Endodermal cell (in vitro differentiated cells): ENCODE measurements around the gene KRT6B. TPM values are rescaled to one million over a fixed set of nuclear protein-coding genes. Genes with fewer than 3 reads are reported as not detected.
"Not testable (repeated sequence)": the region's sequence is repeated elsewhere in the genome, so short reads cannot be mapped to it uniquely, and the experiment has no call there.

ENCODE experiments used
- DNase-seq: peaks from one replicate; pipeline ENCODE4 v3.0.0-alpha.2; 2017
- H3K27ac ChIP-seq: 2 replicates; pipeline ENCODE4 v1.5.1; 2013; ENCODE audit warnings: mild to moderate bottlenecking, low read depth, low read length, moderate library complexity
- H3K27me3 ChIP-seq: 2 replicates; pipeline ENCODE4 v1.6.1; 2013; ENCODE audit warnings: mild to moderate bottlenecking, low read length, moderate library complexity; ENCODE audit not compliant: insufficient read depth, control insufficient read depth, poor library complexity, severe bottlenecking
- H3K36me3 ChIP-seq: 2 replicates; pipeline ENCODE4 v1.7.0; 2013; ENCODE audit warnings: mild to moderate bottlenecking, low read length, moderate library complexity; ENCODE audit not compliant: control insufficient read depth, insufficient read depth
- H3K4me1 ChIP-seq: one replicate; pipeline ENCODE4 v1.7.0; 2013; ENCODE audit warnings: low read length; ENCODE audit not compliant: control insufficient read depth, insufficient read depth
- H3K4me3 ChIP-seq: 2 replicates; pipeline ENCODE4 v1.5.1; 2013; ENCODE audit warnings: mild to moderate bottlenecking, low read length, moderate library complexity
- H3K9ac ChIP-seq: 2 replicates; pipeline ENCODE4 v1.6.1; 2013; ENCODE audit warnings: mild to moderate bottlenecking, low read length, moderate library complexity; ENCODE audit not compliant: poor library complexity, severe bottlenecking; ENCODE audit errors: extremely low read depth
- H3K9me3 ChIP-seq: 2 replicates; pipeline ENCODE4 v1.6.1; 2013; ENCODE audit warnings: mild to moderate bottlenecking, low read length, moderate library complexity; ENCODE audit not compliant: control insufficient read depth
- H3K27ac Mint-ChIP-seq: 2 replicates; pipeline ENCODE4 v1.8.0; 2020; ENCODE audit warnings: mixed read lengths
- H3K27me3 Mint-ChIP-seq: 2 replicates; pipeline ENCODE4 v1.8.0; 2021; ENCODE audit warnings: mild to moderate bottlenecking, mixed read lengths; ENCODE audit not compliant: insufficient read depth
- H3K36me3 Mint-ChIP-seq: 2 replicates; pipeline ENCODE4 v1.8.0; 2020; ENCODE audit warnings: low read depth, mixed read lengths
- H3K4me1 Mint-ChIP-seq: 2 replicates; pipeline ENCODE4 v1.8.0; 2020; ENCODE audit warnings: mixed read lengths
- H3K4me3 Mint-ChIP-seq: 2 replicates; pipeline ENCODE4 v1.8.0; 2020; ENCODE audit warnings: mild to moderate bottlenecking, moderate library complexity, mixed read lengths
- H3K9me3 Mint-ChIP-seq: 2 replicates; pipeline ENCODE4 v1.8.0; 2020; ENCODE audit warnings: mild to moderate bottlenecking, mixed read lengths
- WGBS, 2 experiments: methylation state at CpG; one replicate each; pipeline versions ENCODE4 v1.1.5 to v1.1.7; 2013; ENCODE audit warnings: missing lambda C conversion rate in 2 of 2, mixed read lengths in 1 of 2; ENCODE audit not compliant: insufficient coverage in 1 of 2, insufficient read length in 1 of 2; 5-methylcytosine and 5-hydroxymethylcytosine counted together
- total RNA-seq, 2 donors: library from RNA; stranded (reverse); fragmentation: NEBNext Ultra II Directional in 1 of 2; extraction: Animal tissue kit (Norgen Biotek cat#: 25700) in 1 of 2; gene quantifications; 2 replicates in 1 of 2; 3 replicates in 1 of 2; pipeline ENCODE4 v1.2.1, GENCODE V29; 2021
- TF ChIP-seq, protein P1 (sequence below): fragments of 200-600 bp; sonication (generic); conservative IDR thresholded peaks from 2 replicates; pipeline ENCODE4 v1.5.0; 2021; ENCODE audit warnings: antibody characterized with exemption, mild to moderate bottlenecking

KRT6B gene
- total RNA-seq, 2 donors from 2014 or later = not detected

DNA sequence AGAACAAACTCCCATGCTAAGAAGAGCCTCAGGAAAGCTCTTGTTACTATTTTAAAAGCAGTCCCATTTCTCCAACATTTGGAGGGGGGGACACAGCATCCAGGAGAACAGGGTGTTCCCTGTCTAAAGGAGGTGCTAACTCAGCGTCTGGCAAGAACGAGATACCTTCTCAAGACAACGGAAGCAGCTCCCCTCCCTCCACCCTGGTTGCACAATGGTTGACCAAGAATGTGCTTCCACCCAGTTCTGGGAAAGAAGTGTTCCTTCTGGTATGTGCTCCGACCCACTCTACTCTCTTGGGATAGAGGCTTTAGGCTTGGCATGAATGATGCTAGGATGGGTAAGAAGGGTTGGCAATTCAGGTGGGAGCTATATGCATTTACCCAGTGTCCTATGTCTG lies 42.6 kb upstream of the KRT6B start:
- Histone ChIP-seq H3K36me3 (no peaks in the 10 kb centered on the region), H3K9me3 (peaks cover 3% of the 10 kb centered on the region), H3K27me3 (no peaks in the 10 kb centered on the region), H3K9ac (no peak overlapping the region), H3K27ac (no peak overlapping the region), H3K4me1 (peaks cover 19% of the 10 kb centered on the region), H3K4me3 (no peak overlapping the region)
- Mint-ChIP-seq H3K4me3 (no peak overlapping the region), H3K36me3 (no peaks in the 10 kb centered on the region), H3K27ac (no peak overlapping the region), H3K9me3 (peaks cover 2% of the 10 kb centered on the region), H3K27me3 (peaks cover 14% of the 10 kb centered on the region), H3K4me1 (peaks cover 35% of the 10 kb centered on the region)
- TF ChIP-seq, protein P1, sequence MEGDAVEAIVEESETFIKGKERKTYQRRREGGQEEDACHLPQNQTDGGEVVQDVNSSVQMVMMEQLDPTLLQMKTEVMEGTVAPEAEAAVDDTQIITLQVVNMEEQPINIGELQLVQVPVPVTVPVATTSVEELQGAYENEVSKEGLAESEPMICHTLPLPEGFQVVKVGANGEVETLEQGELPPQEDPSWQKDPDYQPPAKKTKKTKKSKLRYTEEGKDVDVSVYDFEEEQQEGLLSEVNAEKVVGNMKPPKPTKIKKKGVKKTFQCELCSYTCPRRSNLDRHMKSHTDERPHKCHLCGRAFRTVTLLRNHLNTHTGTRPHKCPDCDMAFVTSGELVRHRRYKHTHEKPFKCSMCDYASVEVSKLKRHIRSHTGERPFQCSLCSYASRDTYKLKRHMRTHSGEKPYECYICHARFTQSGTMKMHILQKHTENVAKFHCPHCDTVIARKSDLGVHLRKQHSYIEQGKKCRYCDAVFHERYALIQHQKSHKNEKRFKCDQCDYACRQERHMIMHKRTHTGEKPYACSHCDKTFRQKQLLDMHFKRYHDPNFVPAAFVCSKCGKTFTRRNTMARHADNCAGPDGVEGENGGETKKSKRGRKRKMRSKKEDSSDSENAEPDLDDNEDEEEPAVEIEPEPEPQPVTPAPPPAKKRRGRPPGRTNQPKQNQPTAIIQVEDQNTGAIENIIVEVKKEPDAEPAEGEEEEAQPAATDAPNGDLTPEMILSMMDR = no peak
- DNase-seq = no peak
- 71 to 81% methylated on average over 3 to 4 of the region's 4 CpGs for WGBS, 2 experiments

DNA sequence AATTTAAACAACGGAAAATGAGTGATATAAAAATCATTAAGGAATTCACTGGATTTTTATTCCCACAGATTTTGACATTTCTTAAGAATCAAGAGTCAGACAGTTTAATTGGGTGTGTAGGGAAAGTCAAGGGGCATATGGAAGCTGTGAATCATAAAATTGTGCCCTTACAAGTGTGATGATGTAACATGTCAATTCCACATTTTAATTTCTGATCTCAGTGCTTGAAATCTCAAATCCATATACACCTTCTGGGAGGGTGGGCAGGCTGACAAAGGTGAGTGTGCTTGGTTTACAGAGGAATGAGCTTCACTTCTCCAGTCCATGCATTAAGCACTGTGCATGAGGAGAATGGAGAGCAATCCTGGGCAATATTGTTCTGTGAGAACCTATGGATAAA lies 42.2 kb upstream of the KRT6B start:
- H3K27me3 Mint-ChIP-seq = peaks cover 14% of the 10 kb centered on the region
- no peaks in the 10 kb centered on the region for H3K36me3 ChIP-seq
- TF ChIP-seq, protein P1 = no peak

DNA sequence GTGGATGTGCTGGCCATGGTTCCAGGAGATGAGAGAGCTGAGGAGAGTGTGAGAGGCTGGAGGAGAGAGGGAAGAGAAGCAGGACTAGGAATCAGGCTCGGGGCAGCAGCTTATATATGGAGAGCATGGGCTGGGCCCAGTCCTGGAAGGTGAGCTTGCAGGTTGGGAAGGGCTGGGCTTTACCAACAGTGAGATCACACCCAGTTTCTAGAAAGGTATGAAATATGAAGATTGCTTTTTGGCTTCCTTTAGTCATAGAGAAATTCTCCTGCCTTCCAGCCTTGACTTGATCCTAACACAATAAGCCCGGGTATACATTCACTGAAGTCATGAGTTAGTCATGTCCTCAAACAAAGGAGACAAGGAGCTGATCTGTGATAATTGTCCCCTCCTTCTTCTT lies 41.2 kb upstream of the KRT6B start, which contains the start of gene KRT6A:
Gene KRT6A, minus strand, starts transcription at position 86 of the 400 bp plus-strand sequence. Its CDS starts 69 bp downstream, at position 17.
- TF ChIP-seq, protein P1 = no peak
- Mint-ChIP-seq H3K27ac (no peak within 1 kb of the TSS), H3K4me1 (peaks cover 35% of the 10 kb centered on the region), H3K9me3 (peaks cover 2% of the 10 kb centered on the region), H3K27me3 (peaks cover 20% of the 10 kb centered on the region), H3K4me3 (no peak within 1 kb of the TSS), H3K36me3 (no peaks in the 10 kb centered on the region)
- Histone ChIP-seq H3K4me1 (peaks cover 19% of the 10 kb centered on the region), H3K9ac (no peak within 1 kb of the TSS), H3K27me3 (no peaks in the 10 kb centered on the region), H3K9me3 (no peaks in the 10 kb centered on the region), H3K36me3 (no peaks in the 10 kb centered on the region), H3K27ac (no peak within 1 kb of the TSS), H3K4me3 (no peak within 1 kb of the TSS)
- DNase-seq = no peak
- WGBS, 2 experiments = 86 to 90% methylated on average over 2 of the region's 2 CpGs

More for the DNA sequence above, 42.2 kb upstream of the KRT6B start:
- 100% methylated on average over 1 of the region's 1 CpG for WGBS, 2 experiments
- Mint-ChIP-seq H3K4me1 (peaks cover 35% of the 10 kb centered on the region), H3K27ac (no peak overlapping the region), H3K4me3 (no peak overlapping the region), H3K9me3 (peaks cover 2% of the 10 kb centered on the region), H3K36me3 (no peaks in the 10 kb centered on the region)
- Histone ChIP-seq H3K27ac (no peak overlapping the region), H3K9me3 (no peaks in the 10 kb centered on the region), H3K4me3 (no peak overlapping the region), H3K9ac (no peak overlapping the region), H3K4me1 (peaks cover 19% of the 10 kb centered on the region), H3K27me3 (no peaks in the 10 kb centered on the region)
- DNase-seq = no peak

DNA sequence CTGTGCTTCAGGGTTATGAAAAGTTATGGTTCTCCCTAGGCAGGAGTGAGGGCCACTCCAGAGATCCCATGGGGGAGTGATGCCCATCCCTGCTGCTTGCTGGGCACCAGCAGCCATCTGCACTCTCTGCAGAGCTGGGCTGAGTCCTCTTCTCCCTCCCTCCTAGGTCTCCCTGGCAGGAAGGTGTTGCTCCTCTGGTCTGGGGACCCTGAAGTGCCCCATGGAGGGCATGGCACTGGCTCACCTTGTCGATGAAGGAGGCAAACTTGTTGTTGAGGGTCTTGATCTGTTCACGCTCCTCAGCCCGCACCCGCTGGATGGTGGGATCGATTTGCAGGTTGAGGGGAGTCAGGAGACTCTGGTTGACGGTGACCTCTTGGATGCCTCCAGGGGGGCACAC lies 40.5 kb upstream of the KRT6B start:
- not testable (repeated sequence) for H3K27ac Mint-ChIP-seq, H3K4me3 Mint-ChIP-seq, H3K27me3 ChIP-seq, H3K9me3 Mint-ChIP-seq, DNase-seq, H3K36me3 ChIP-seq, H3K9me3 ChIP-seq, H3K27ac ChIP-seq, H3K9ac ChIP-seq, H3K4me3 ChIP-seq, H3K36me3 Mint-ChIP-seq
- peaks cover 20% of the 10 kb centered on the region for H3K27me3 Mint-ChIP-seq
- peaks cover 19% of the 10 kb centered on the region for H3K4me1 ChIP-seq
- peaks cover 35% of the 10 kb centered on the region for H3K4me1 Mint-ChIP-seq
- WGBS, 2 experiments = 93 to 100% methylated on average over 1 of the region's 6 CpGs

DNA sequence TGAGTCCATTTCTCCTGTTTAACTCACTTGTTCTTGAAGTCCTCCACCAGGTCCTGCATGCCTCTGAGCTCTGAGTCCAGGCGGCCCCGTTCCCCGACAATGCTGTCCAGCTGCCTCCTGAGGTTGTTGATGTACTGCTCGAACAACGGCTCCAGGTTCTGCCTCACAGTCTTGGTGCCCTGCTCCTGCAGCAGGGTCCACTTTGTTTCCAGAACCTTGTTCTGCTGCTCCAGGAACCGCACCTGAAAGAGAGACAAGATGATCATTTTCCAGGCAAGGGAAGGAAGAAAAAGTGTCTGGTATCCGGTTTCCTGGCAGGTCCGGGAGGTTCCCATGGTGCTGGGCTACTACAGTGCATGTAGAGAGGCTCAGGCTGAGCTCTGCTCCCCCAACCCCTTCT lies 39.5 kb upstream of the KRT6B start:
- H3K9ac ChIP-seq, H3K27me3 ChIP-seq, DNase-seq, H3K27ac Mint-ChIP-seq, H3K27ac ChIP-seq, H3K4me3 ChIP-seq, H3K4me3 Mint-ChIP-seq, H3K9me3 Mint-ChIP-seq, H3K36me3 ChIP-seq, H3K9me3 ChIP-seq, H3K36me3 Mint-ChIP-seq: not testable (repeated sequence)
- peaks cover 28% of the 10 kb centered on the region for H3K4me1 Mint-ChIP-seq
- 97 to 100% methylated on average over 6 to 8 of the region's 8 CpGs for WGBS, 2 experiments
- H3K27me3 Mint-ChIP-seq = peaks cover 23% of the 10 kb centered on the region
- H3K4me1 ChIP-seq = peaks cover 16% of the 10 kb centered on the region
